RWPE1 (cell line): Measurements from ENCODE around the gene HOXB9.

Experiments used
- CTCF ChIA-PET: fragments of 350-600 bp; sonication (Branson Sonifier 250); formaldehyde crosslinking; extraction: SDS; loops from one replicate; lab custom pipeline; 2021; lab: Yijun Ruan, JAX
- POLR2A ChIA-PET: fragments of 400-600 bp; formaldehyde crosslinking; extraction: SDS; loops from one replicate; lab custom pipeline; 2020; ENCODE audit warnings: antibody characterized with exemption; ENCODE audit not compliant: low non-redundant PET; lab: Yijun Ruan, JAX
- DNase-seq: peaks from one replicate; pipeline ENCODE4 v3.0.0; 2012; ENCODE audit warnings: low spot score
- H3K27ac ChIP-seq: fragments of 450-650 bp; 2 replicates; pipeline ENCODE4 v1.5.1; 2017
- CTCF ChIP-seq: fragments of 450-650 bp; conservative IDR thresholded peaks from 2 replicates; pipeline ENCODE4 v1.5.1; 2017; ENCODE audit warnings: low read depth, mild to moderate bottlenecking

The HOXB9 gene

GRCh38 chr17:48639136-48639535 is 13.0 kb upstream of the HOXB9 start:
- POLR2A ChIA-PET, result no interaction called here
- DNase-seq, result no peak
- CTCF ChIA-PET, result no interaction called here

GRCh38 chr17:48637323-48638260 is 11.4 kb upstream of the HOXB9 start:
- DNase-seq, result peak; percentile 68
- ChIA-PET CTCF (interaction anchor here (1.2 to 1.6 kb wide), 4 partner anchors 10 to 36 kb away, joined by 3 to 7 read pairs (median 6); partner anchors contain the start of gene HOXB9), POLR2A (no interaction called here)
- TF ChIP-seq CTCF, result no peak
- H3K27ac ChIP-seq, result no peak overlapping the region

More at GRCh38 chr17:48639136-48639535, 13.0 kb upstream of the HOXB9 start:
- H3K27ac ChIP-seq, result no peak overlapping the region
- TF ChIP-seq CTCF, result no peak

GRCh38 chr17:48636177-48637018 is 10.2 kb upstream of the HOXB9 start:
- ChIA-PET POLR2A (no interaction called here), CTCF (interaction anchor here (0.6 to 1.6 kb wide), 13 partner anchors 11 to 503 kb away, joined by 3 to 9 read pairs (median 4); partner anchors contain the start of gene HOXB9)
- peak; percentile 78 for TF ChIP-seq CTCF
- DNase-seq, result no peak
- H3K27ac ChIP-seq, result no peak overlapping the region

GRCh38 chr17:48634493-48635208 is 8.5 kb upstream of the HOXB9 start:
- no peak overlapping the region for H3K27ac ChIP-seq
- no peak for DNase-seq
- ChIA-PET CTCF (interaction anchor here (0.6 to 1.6 kb wide), 2 partner anchors 16 to 32 kb away, joined by 3 to 5 read pairs; no protein-coding TSS in a partner anchor), POLR2A (no interaction called here)
- TF ChIP-seq CTCF, result no peak

GRCh38 chr17:48633266-48633677 is 7.1 kb upstream of the HOXB9 start:
- H3K27ac ChIP-seq, result no peak overlapping the region
- DNase-seq, result no peak
- ChIA-PET CTCF (no interaction called here), POLR2A (no interaction called here)
- TF ChIP-seq CTCF, result no peak
